ENCODE data around the gene CYP2A6.
"Not testable (repeated sequence)": the region's sequence is repeated elsewhere in the genome, so short reads cannot be mapped to it uniquely, and the experiment has no call there.

CYP2A6 gene

GRCh38 chr19:40818480-40819399 lies 31.5 kb downstream of the CYP2A6 start:
- DNase-seq = peak; percentile 44 to 75 (median 68)

GRCh38 chr19:40815223-40815622 lies 35.0 kb downstream of the CYP2A6 start:
- no peak for DNase-seq

- no peak for DNase-seq
Observed at GRCh38 chr19:40813182-40813581, 37.1 kb downstream of the CYP2A6 start.

GRCh38 chr19:40812571-40812970 lies 37.7 kb downstream of the CYP2A6 start:
- DNase-seq = not testable (repeated sequence)

- DNase-seq = no peak
Observed at GRCh38 chr19:40811478-40812341, 38.5 kb downstream of the CYP2A6 start.

- DNase-seq = peak in 1 of 5 experiments; percentile 62
Observed at GRCh38 chr19:40810649-40811408, 39.4 kb downstream of the CYP2A6 start.

GRCh38 chr19:40810160-40810559 lies 40.1 kb downstream of the CYP2A6 start:
- no peak for DNase-seq

- no peak for DNase-seq
Observed at GRCh38 chr19:40809358-40810086, 40.7 kb downstream of the CYP2A6 start.

GRCh38 chr19:40808497-40808896 lies 41.8 kb downstream of the CYP2A6 start:
- no peak for DNase-seq

GRCh38 chr19:40808021-40808325 lies 42.3 kb downstream of the CYP2A6 start:
- DNase-seq = no peak

- no peak for DNase-seq
Observed at GRCh38 chr19:40807147-40808020, 42.9 kb downstream of the CYP2A6 start.

- peak; percentile 54 to 89 (median 73) for DNase-seq
Observed at GRCh38 chr19:40806423-40807146, 43.7 kb downstream of the CYP2A6 start.

- peak in 2 of 5 experiments; percentile 53 to 57 for DNase-seq
Observed at GRCh38 chr19:40805258-40805868, 44.9 kb downstream of the CYP2A6 start.

GRCh38 chr19:40804783-40805242 lies 45.4 kb downstream of the CYP2A6 start:
- peak in 1 of 5 experiments; percentile 50 for DNase-seq

- peak in 3 of 5 experiments; percentile 61 to 82 (median 78) for DNase-seq
Observed at GRCh38 chr19:40803857-40804782, 46.1 kb downstream of the CYP2A6 start.

GRCh38 chr19:40803170-40803856 lies 46.9 kb downstream of the CYP2A6 start:
- no peak for DNase-seq

GRCh38 chr19:40802300-40803169 lies 47.7 kb downstream of the CYP2A6 start:
- DNase-seq = no peak

Measured in T-helper 2 cell (primary cell).